ENCODE measurements around the gene UBE2J1.
A peak's percentile ranks its signal among the peaks of the same experiment; 100 is the strongest.

Gene UBE2J1

DNA sequence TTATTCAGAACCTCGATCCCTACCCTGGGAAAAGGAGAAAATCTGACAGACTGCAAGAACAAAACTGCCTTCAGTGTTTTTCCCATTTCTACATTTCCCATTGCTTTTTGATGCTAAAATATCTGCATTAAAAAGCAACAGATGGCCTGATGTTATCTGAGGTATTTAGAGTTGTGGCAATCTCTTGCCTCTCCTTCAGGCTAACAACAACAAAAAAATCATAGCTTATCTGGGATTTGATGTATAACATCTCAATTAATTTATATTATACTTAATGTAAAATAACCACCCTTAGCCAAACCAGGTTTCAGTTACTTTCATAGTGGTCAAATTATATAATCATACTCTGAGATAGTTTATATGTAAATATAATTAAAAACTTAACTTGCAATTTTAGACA lies 21.6 kb downstream of the UBE2J1 start:
- Histone ChIP-seq H3K9ac (ENCODE audit: low read length) (no peak overlapping the region), H3K4me3 (ENCODE audit: low read depth, low read length) (no peak overlapping the region), H2BK5ac (ENCODE audit: low read depth, low read length, poor library complexity) (no peak overlapping the region), H2AFZ (ENCODE audit: insufficient read depth, low read length, poor library complexity) (no peak overlapping the region), H3K23ac (ENCODE audit: low read length) (no peak overlapping the region), H3K14ac (ENCODE audit: low read length) (no peak overlapping the region), H2AK5ac (ENCODE audit: low read length) (no peak overlapping the region), H3K18ac (ENCODE audit: low read length) (no peak overlapping the region), H3K79me1 (ENCODE audit: low read length) (no peaks in the 10 kb centered on the region), H3K4ac (ENCODE audit: low read depth, low read length) (no peak overlapping the region), H3K27me3 (ENCODE audit: insufficient read depth, low read length) (no peaks in the 10 kb centered on the region), H3K79me2 (ENCODE audit: control insufficient read depth, insufficient read depth, low read length, poor library complexity) (no peaks in the 10 kb centered on the region), H4K91ac (ENCODE audit: low read depth, low read length) (no peak overlapping the region), H3K4me2 (ENCODE audit: low read length) (no peak overlapping the region), H2BK120ac (ENCODE audit: insufficient read depth, low read length, poor library complexity) (no peak overlapping the region), H2BK12ac (ENCODE audit: low read length) (no peak overlapping the region), H3K27ac (ENCODE audit: low read depth, low read length) (no peak overlapping the region), H4K12ac (ENCODE audit: low read depth, low read length) (no peak overlapping the region), H4K8ac (ENCODE audit: low read depth, low read length) (no peak overlapping the region), H3K4me1 (ENCODE audit: control insufficient read depth in 1 of 2, insufficient read depth in 2 of 2, low read length in 2 of 2) (peaks cover 0 to 3% of the 10 kb centered on the region in 2 experiments), H3K9me3 (ENCODE audit: insufficient read depth, low read depth, low read length) (peaks cover 1% of the 10 kb centered on the region), H3K36me3 (ENCODE audit: control insufficient read depth in 1 of 2, insufficient read depth in 2 of 2, low read length in 2 of 2) (peaks cover 13 to 28% of the 10 kb centered on the region in 2 experiments)
- WGBS (ENCODE audit: extremely low coverage, insufficient coverage, insufficient read length), result no CpG with 5 or more reads among the region's 1 CpG
- DNase-seq, result peak in 1 of 2 donors; percentile 24

DNA sequence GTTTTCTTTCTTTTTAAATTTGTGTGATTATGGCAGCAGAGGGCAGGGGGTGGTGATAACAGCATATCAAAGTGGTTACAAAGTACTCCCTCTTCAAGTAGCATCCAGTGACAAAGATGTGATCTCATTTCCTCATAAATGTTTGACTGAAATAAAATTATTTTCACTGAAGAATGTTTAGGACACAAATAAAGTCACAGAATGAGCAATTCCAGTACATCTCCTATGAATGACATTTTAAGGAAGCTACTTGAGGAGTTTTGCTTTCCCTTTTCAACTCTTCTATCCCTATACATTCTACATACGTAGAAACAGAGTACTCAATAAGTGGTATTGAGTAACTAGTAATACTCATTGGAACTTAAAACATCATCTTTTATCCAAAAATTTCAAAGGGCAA lies 23.5 kb downstream of the UBE2J1 start:
- H3K18ac ChIP-seq (ENCODE audit: low read length), result no peak overlapping the region
- H2BK12ac ChIP-seq (ENCODE audit: low read length), result no peak overlapping the region
- no CpG with 5 or more reads among the region's 1 CpG for WGBS (ENCODE audit: extremely low coverage, insufficient coverage, insufficient read length)
- no peak overlapping the region for H4K91ac ChIP-seq (ENCODE audit: low read depth, low read length)
- no peak overlapping the region for H2BK120ac ChIP-seq (ENCODE audit: insufficient read depth, low read length, poor library complexity)
- no peak overlapping the region for H4K8ac ChIP-seq (ENCODE audit: low read depth, low read length)
- no peak overlapping the region for H4K12ac ChIP-seq (ENCODE audit: low read depth, low read length)
- no peak overlapping the region for H3K9ac ChIP-seq (ENCODE audit: low read length)
- H2BK5ac ChIP-seq (ENCODE audit: low read depth, low read length, poor library complexity), result no peak overlapping the region
- H3K36me3 ChIP-seq (ENCODE audit: control insufficient read depth in 1 of 2, insufficient read depth in 2 of 2, low read length in 2 of 2), result peaks cover 11 to 28% of the 10 kb centered on the region in 2 experiments
- no peak overlapping the region for H3K4me2 ChIP-seq (ENCODE audit: low read length)
- H2AK5ac ChIP-seq (ENCODE audit: low read length), result no peak overlapping the region
- peaks cover 1 to 4% of the 10 kb centered on the region in 2 experiments for H3K4me1 ChIP-seq (ENCODE audit: control insufficient read depth in 1 of 2, insufficient read depth in 2 of 2, low read length in 2 of 2)
- no peak overlapping the region for H3K4me3 ChIP-seq (ENCODE audit: low read depth, low read length)
- H3K23ac ChIP-seq (ENCODE audit: low read length), result no peak overlapping the region
- H3K9me3 ChIP-seq (ENCODE audit: insufficient read depth, low read depth, low read length), result peaks cover 1% of the 10 kb centered on the region
- DNase-seq, result no peak
- no peak overlapping the region for H2AFZ ChIP-seq (ENCODE audit: insufficient read depth, low read length, poor library complexity)
- no peak overlapping the region for H3K27ac ChIP-seq (ENCODE audit: low read depth, low read length)
- no peaks in the 10 kb centered on the region for H3K79me2 ChIP-seq (ENCODE audit: control insufficient read depth, insufficient read depth, low read length, poor library complexity)
- H3K27me3 ChIP-seq (ENCODE audit: insufficient read depth, low read length), result no peaks in the 10 kb centered on the region
- no peaks in the 10 kb centered on the region for H3K79me1 ChIP-seq (ENCODE audit: low read length)
- no peak overlapping the region for H3K4ac ChIP-seq (ENCODE audit: low read depth, low read length)
- no peak overlapping the region for H3K14ac ChIP-seq (ENCODE audit: low read length)

DNA sequence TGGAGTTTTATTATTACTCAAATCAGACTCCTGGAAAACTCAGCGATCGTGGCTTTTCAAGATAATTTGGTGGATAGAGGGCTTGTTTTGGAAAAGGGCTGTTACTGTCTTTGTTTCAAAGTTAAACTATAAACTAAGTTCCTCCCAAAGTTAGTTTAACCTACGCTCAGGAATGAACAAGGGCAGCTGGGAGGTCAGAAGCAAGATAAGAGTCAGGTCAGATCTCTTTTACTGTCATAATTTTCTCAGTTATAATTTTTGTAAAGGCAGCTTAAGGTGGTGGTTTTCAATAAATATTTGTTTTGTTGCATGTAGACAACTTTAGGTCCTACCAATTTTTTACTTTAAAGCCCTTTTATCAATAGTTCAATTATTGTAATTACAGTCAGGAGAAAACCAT lies 28.2 kb downstream of the UBE2J1 start:
- no peak for DNase-seq
- no peak overlapping the region for H4K8ac ChIP-seq (ENCODE audit: low read depth, low read length)
- no peak overlapping the region for H2BK5ac ChIP-seq (ENCODE audit: low read depth, low read length, poor library complexity)
- no peak overlapping the region for H3K18ac ChIP-seq (ENCODE audit: low read length)
- no peak overlapping the region for H3K9ac ChIP-seq (ENCODE audit: low read length)
- H3K4me2 ChIP-seq (ENCODE audit: low read length), result no peak overlapping the region
- peaks cover 7 to 15% of the 10 kb centered on the region in 2 experiments for H3K36me3 ChIP-seq (ENCODE audit: control insufficient read depth in 1 of 2, insufficient read depth in 2 of 2, low read length in 2 of 2)
- H3K27ac ChIP-seq (ENCODE audit: low read depth, low read length), result peak overlapping the region; percentile 59
- H3K4me1 ChIP-seq (ENCODE audit: control insufficient read depth in 1 of 2, insufficient read depth in 2 of 2, low read length in 2 of 2), result peaks cover 3 to 4% of the 10 kb centered on the region in 2 experiments
- no CpG with 5 or more reads among the region's 3 CpGs for WGBS (ENCODE audit: extremely low coverage, insufficient coverage, insufficient read length)
- peak overlapping the region; percentile 84 for H2BK12ac ChIP-seq (ENCODE audit: low read length)
- H3K4me3 ChIP-seq (ENCODE audit: low read depth, low read length), result no peak overlapping the region
- H4K12ac ChIP-seq (ENCODE audit: low read depth, low read length), result no peak overlapping the region
- no peak overlapping the region for H3K14ac ChIP-seq (ENCODE audit: low read length)
- no peaks in the 10 kb centered on the region for H3K79me2 ChIP-seq (ENCODE audit: control insufficient read depth, insufficient read depth, low read length, poor library complexity)
- no peaks in the 10 kb centered on the region for H3K79me1 ChIP-seq (ENCODE audit: low read length)
- H2BK120ac ChIP-seq (ENCODE audit: insufficient read depth, low read length, poor library complexity), result no peak overlapping the region
- H2AFZ ChIP-seq (ENCODE audit: insufficient read depth, low read length, poor library complexity), result no peak overlapping the region
- no peak overlapping the region for H3K23ac ChIP-seq (ENCODE audit: low read length)
- no peaks in the 10 kb centered on the region for H3K27me3 ChIP-seq (ENCODE audit: insufficient read depth, low read length)
- H3K4ac ChIP-seq (ENCODE audit: low read depth, low read length), result no peak overlapping the region
- H4K91ac ChIP-seq (ENCODE audit: low read depth, low read length), result no peak overlapping the region
- no peaks in the 10 kb centered on the region for H3K9me3 ChIP-seq (ENCODE audit: insufficient read depth, low read depth, low read length)
- no peak overlapping the region for H2AK5ac ChIP-seq (ENCODE audit: low read length)

DNA sequence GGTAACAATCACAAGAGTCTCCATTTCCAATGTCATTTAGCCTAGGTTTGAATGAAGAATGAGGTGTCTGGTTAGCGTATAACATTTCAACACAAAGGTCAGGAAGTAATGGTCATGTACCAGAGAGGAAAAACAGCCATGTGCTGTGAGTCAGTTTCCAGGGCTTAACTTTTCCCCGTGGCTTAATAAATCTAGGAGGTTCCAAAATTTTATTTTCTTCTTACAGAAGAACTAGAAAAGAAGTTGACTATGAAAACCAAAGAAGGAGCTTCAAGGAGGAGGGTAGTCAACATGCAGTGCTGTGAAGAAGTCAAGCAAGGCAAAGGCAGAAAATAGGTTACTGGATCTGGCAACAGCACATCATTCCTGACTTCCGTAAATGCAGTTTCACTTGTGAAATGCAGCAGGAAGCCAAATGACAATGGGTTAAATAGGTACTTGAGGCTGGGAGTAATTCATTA lies 29.0 kb downstream of the UBE2J1 start:
- Histone ChIP-seq H2AFZ (ENCODE audit: insufficient read depth, low read length, poor library complexity) (no peak overlapping the region), H3K79me1 (ENCODE audit: low read length) (no peaks in the 10 kb centered on the region), H3K36me3 (ENCODE audit: control insufficient read depth in 1 of 2, insufficient read depth in 2 of 2, low read length in 2 of 2) (peaks cover 7 to 13% of the 10 kb centered on the region in 2 experiments), H3K9ac (ENCODE audit: low read length) (no peak overlapping the region), H3K79me2 (ENCODE audit: control insufficient read depth, insufficient read depth, low read length, poor library complexity) (no peaks in the 10 kb centered on the region), H3K18ac (ENCODE audit: low read length) (no peak overlapping the region), H3K9me3 (ENCODE audit: insufficient read depth, low read depth, low read length) (no peaks in the 10 kb centered on the region), H3K27me3 (ENCODE audit: insufficient read depth, low read length) (no peaks in the 10 kb centered on the region), H4K12ac (ENCODE audit: low read depth, low read length) (no peak overlapping the region), H3K4me2 (ENCODE audit: low read length) (peak overlapping the region; percentile 17), H2BK12ac (ENCODE audit: low read length) (no peak overlapping the region), H2BK120ac (ENCODE audit: insufficient read depth, low read length, poor library complexity) (no peak overlapping the region), H3K23ac (ENCODE audit: low read length) (no peak overlapping the region), H3K4me1 (ENCODE audit: control insufficient read depth in 1 of 2, insufficient read depth in 2 of 2, low read length in 2 of 2) (peaks cover 3 to 4% of the 10 kb centered on the region in 2 experiments), H3K4me3 (ENCODE audit: low read depth, low read length) (no peak overlapping the region), H4K8ac (ENCODE audit: low read depth, low read length) (no peak overlapping the region), H3K14ac (ENCODE audit: low read length) (no peak overlapping the region), H2AK5ac (ENCODE audit: low read length) (no peak overlapping the region), H4K91ac (ENCODE audit: low read depth, low read length) (no peak overlapping the region), H2BK5ac (ENCODE audit: low read depth, low read length, poor library complexity) (no peak overlapping the region), H3K4ac (ENCODE audit: low read depth, low read length) (no peak overlapping the region), H3K27ac (ENCODE audit: low read depth, low read length) (peak overlapping the region; percentile 59)
- DNase-seq, result no peak
- WGBS (ENCODE audit: extremely low coverage, insufficient coverage, insufficient read length), result no CpG with 5 or more reads among the region's 3 CpGs

Data from trophoblast cell (in vitro differentiated cells and primary cell).